ENCODE results near the gene PLOD2.
A peak's percentile ranks its signal among the peaks of the same experiment; 100 is the strongest.

PLOD2 gene

DNA sequence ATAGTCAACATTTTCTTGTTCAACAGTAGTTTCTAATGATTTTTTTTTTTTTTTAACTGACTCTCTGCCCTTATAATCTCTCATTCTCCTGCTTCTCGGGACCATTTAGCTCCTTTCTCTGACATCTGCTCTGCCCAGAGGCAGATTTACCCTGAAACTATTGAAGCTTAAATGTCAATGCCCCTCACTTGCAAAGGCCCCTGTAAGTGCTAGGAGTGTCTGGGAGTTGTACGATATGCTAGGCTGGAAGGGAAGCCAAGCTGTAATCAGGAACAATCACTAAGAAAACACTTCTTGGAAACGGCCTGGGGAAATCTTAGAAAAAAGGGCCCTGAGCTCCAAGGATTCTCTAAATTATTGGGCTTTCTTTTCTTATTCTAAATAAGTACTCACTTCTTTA lies 5.8 kb upstream of the PLOD2 start:
- DNase-seq (ENCODE audit: low spot score) (no peak), FAIRE-seq (no peak)

DNA sequence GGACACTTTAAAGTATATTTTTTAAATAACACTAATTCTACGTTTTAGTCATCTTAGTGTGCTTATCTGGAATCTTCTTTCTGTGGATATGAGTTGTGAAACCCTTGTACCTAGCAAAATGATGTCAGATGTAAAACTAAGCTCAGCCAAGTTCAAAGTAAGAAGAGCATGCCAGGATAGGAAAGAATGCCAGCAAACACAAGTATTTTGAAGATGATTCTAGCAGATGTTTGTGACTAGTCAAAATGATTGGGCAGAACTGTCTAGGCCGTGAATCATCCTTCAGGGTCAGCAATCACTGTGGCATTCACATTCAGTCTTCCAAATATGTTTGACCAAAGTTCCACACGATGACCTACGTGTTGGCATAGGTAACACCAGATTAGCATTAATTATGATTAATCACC lies 5.4 kb upstream of the PLOD2 start:
- DNase-seq (ENCODE audit: low spot score) (peak; percentile 27), FAIRE-seq (no peak)

DNA sequence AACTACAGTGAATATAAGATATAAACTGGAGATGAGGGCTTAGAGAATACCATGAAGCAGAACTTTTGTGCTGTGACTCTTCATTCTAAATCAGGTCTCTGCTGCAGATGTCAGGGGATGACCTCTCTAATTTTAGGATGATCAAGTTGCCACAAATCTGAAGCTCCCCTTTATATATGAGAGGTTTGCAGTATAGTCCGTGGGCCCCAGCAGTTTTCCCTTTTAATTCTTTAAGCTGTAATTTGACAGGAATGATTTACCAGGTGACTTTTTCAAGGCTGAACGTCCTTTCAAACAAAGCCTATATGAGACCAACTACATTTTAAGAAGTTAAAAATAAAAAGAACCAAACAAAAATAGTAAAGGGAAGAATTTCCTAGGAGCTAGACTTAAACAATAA lies 4.9 kb upstream of the PLOD2 start:
- DNase-seq (ENCODE audit: low spot score) (no peak), FAIRE-seq (no peak)

DNA sequence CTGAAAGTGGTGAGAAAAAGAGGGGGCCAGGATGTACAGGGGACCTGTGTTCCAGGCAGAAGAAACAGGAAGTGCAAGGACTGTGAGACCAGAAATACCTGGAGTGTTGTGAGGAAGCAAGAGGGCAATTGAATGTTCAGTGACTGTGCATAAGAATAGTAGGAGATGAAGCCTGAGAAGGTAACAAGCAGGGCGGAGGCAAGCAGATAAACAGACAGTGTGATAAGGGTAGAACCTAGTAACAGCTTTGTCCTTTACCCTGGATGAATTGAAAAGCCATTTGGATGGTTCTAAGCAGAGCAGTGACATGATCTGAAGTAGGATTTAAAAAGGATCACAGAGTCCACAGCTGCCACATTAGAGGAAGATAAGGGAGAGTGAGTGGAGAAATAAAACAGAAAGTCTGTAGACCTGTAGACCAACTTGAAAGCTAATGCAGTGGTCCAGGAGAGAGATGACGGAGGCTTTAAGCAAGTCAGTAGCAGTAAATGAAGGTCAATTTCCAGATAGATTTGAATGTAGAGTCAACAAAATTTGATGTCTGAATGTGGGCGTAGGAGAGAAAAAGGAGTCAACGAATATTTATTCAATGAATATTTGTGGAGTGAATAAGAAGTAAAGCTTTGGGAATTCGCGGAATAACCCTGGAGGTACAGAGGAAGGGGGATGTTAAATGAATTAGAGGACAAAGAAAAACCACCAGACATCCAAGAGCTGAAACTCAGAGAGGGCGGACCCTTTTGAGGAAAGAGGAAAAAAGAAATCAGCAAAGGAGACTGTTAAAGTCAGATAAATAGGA lies 4.2 kb upstream of the PLOD2 start:
- FAIRE-seq, result no peak
- no peak for DNase-seq (ENCODE audit: low spot score)

DNA sequence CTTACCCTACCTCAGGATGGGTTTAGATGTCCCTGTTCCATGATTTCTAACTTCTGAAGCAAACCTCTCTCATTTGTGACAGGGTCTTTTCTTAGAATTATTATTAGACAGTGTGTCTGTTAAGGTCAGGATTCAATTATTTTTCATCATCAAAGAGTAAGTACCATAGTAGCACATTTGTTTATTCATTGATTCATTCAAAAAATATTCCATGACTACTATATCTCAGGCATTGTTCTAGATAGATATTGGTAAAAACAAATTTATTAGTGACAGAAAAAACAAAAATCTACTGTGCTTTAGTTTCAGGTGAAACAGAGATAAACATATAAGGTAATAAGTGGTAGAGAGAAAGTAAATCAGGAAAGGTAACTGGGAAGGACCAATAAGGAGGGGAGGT lies 3.5 kb upstream of the PLOD2 start:
- FAIRE-seq (no peak), DNase-seq (ENCODE audit: low spot score) (no peak)

DNA sequence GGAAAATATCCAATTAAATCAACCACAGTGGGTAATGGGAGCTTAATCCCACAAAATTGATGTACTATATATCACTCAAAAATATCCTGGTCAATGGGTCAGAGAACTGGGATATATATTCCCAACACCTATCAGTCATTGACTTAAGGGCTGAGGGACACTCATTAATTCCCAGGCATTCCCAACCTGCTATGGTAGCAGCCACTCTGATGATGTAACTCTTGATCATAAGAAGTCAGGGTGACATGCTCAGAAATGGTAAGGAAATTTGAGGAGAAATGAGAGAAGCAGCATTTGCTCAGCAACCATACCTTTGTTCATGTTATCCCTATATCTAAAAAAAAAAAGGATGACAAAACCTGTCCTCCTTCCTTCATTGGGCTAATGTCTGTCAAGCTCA lies 3.1 kb upstream of the PLOD2 start:
- DNase-seq (ENCODE audit: low spot score) (no peak), FAIRE-seq (no peak)

DNA sequence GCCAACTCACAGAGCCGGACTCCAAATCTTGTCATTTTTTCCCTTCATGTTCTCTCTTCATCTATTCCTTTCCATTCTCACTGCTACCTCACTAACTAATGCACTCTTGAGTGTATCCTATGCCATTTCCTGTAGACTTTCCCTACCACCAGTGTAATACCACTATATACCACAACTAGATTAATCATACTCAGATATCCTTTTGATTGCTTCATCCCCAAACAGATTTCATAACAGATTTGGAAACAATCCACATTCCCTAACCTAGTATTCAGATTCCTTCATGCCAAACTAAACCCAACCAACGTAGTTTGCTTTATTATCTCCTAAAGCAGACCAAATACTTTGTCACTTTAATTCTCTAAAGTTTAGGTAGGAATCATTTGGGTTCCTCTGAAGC lies 2.6 kb upstream of the PLOD2 start:
- no peak for FAIRE-seq

DNA sequence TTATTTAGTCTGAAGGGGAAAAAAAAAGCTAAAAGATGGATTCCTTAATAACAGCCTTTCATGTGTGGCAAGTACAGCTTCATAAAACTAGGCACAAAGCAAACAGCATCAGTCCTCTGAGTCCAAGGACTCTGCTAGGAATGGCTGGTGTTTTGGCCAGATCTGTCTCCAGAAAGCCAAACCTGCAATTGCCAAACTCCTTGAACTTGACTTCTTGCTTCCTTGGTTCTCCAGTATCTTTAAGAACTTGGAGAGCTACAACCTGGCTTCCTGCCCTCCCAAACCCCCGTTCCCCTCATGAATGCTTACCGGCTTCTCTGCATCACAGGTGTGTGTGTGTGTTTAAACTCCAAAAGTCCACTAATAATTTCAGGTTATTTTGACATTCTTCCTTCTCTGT lies 1.6 kb upstream of the PLOD2 start:
- FAIRE-seq (no peak), DNase-seq (ENCODE audit: low spot score) (no peak)

More for the DNA sequence above, 2.6 kb upstream of the PLOD2 start:
- peak; percentile 27 for DNase-seq (ENCODE audit: low spot score)

DNA sequence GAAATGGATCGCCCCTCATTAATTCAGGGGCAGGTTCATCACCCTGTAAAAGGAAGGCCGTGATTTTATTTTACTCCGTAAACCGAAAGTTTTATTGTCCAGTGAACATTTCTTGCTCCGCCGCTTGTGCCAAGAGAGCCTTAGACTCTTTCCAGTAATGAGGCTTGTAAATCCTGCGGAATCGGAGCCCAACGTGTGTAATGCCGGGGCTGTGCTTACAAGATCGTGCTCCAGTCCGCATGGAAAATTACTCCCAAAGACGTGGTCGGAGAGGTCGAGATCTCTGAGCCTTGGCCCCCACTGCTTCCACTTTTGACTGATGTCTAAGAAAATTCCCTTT lies 649 bp upstream of the PLOD2 start:
- no peak for DNase-seq (ENCODE audit: low spot score)
- no peak for FAIRE-seq

DNA sequence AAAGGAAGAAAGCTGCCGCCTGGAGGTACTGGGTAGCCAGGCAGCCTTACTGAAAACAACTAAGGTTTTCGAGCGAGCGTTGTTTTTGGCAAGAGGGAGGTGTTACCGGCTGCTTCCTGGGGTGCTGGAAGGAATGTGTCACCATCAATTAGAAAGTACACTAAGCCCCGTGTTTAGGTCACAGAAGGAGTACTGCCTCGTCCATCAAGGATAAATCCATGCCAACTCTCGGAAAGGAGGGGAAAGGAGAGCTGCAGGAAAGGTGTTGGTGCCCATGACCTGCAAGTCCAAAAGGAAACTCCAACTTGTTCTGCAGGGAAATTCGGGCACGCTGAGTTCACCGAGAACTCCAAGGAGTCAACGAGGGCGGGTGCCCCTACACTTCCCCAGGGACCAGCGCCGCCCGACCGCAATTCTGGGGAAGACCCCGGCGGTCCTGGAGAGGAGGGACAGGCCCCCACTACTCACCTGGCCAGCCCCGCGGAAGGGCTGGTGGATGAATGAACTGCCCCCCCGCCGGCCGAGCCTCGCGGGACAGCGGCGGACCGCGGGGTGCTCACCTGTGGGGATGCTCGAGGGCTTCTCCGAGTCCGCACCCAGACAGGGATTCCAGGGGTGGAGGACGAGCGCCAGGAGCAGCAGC lies 542 bp downstream of the PLOD2 start:
- DNase-seq (ENCODE audit: low spot score), result peak; percentile 55
- no peak for FAIRE-seq

DNA sequence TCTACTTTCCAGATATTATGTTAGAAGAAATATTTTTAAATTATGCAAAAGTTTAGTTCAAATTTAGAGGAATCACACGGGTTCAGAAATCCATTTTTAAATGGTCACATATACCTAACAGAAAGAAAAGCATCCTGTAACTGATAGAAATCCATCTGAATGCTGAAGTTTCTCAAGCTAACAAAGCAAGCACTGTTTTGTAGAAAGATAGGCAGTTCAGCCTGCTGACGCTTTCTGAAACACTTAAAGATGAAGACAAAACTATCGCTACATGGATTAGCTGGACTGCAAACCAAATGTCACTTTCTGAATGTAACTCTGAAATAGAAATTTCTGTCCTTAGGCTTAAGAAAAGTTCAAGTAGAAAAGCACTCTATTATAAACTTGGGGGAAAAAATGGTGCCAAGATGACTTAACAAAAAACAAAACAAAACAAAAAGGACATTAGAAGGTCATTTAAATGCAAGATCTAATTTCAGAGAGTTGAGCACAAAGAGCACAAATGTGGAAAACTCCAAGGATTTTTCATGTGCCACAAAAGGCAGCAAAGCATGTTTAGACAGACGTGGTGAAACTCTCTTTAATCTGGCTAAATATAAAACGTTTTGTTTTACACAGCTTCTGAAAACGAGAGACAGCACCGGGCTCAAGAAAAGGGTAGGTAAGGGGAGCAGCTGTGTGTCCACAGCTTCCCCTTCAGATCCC lies 1.2 kb downstream of the PLOD2 start:
- FAIRE-seq, result no peak

DNA sequence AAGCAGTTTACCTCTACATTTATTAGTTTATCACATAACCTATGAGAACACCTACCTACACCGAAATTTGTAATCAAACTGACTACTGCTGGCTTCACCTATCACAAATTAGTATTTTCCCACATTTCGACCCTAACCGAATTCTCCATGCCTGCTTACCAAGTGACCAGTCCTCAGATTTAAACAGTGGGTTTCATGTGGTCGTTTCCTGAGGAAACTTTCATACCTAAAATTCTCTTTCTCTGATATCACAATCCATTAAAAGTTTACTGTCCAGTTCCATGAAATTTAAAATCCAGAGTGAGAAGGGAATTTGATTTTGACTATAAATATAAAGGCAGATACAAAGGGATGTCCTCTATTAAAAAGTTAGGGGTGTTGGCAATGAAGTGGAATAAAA lies 1.9 kb downstream of the PLOD2 start:
- FAIRE-seq (no peak), DNase-seq (ENCODE audit: low spot score) (no peak)

More for the DNA sequence above, 1.2 kb downstream of the PLOD2 start:
- DNase-seq (ENCODE audit: low spot score), result no peak

DNA sequence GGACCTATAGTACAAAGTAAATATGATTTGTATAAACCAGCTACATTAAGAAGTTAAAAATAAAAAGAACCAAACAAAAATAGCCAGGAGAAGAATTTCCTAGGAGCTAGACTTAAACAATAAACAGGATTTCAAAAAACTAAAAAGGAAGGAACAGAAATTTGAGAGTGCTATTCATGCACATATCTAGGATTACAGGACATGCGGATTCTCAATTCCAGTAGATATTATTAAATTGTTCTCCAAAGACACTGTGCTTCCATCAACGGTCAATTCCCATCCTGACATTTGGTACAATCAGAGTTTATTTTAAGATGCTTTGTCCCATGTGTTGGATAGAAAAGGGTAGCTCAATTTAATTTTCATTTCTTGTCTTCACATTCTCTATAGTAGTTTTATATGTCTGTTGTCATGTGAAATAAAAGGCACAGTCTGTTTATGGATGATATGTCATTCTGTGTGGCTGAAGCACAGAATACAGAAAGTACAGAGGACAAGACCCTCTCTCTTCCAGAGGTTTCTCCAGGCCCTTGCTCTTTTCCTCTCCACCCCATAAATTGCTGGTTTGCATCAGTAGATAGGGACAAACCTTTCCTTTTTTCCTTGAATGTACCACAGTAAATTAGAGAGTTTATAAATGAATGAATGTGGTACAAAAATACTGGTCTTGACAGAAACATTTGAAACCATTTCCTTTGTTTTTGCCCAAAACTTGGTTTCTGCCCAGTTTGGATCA lies 3.5 kb downstream of the PLOD2 start:
- no peak for DNase-seq (ENCODE audit: low spot score)
- FAIRE-seq, result no peak

DNA sequence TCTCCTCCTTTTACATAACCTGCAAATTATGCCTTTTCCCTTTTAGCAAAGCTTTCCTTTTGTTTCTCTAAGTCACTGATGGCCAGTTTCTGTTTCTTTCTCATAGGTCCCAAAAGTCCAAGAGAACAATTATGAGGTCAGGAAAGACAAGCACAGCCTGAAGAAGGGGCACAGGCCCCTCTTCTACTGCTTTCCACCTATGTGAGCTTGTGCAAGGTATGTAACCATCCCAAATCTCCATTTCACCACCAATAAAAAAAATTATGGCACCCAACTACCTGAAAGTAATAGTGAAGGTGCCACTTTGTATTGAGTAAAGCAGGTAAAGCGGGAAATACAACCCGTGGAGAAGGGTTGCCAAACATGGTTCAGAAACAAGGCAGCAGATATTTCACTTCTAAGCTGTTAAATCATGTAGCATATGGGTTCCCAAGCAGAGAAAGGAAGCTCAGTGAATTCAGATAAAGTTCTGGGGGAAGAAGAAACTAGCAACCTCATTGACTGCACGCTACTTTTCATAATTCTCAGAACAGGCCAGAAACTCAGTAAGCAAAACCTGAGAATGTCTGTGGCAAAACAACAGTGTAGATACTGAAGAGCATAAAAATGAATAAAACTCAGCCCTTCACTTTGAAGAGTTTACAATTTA lies 4.2 kb downstream of the PLOD2 start:
- DNase-seq (ENCODE audit: low spot score) (no peak), FAIRE-seq (no peak)

DNA sequence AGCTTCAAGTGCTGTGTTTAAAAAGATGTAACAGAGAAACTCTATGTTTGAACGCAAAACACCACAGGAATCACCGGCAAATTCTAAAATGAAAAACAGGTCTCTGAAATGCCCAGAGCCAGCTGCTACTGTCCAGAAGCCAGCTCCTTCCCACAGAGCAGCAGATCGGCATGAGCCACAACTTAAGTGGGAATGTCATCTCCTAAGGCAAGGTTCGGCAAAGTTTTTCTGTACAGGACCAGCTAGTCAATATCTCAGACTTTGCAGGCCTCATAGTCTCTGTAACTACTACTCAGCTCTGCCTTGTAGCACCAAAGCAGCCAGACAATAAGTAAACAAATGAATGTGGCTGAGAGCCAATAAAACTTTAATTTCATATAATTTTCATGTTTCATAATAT lies 4.9 kb downstream of the PLOD2 start:
- DNase-seq (ENCODE audit: low spot score) (no peak), FAIRE-seq (no peak)

DNA sequence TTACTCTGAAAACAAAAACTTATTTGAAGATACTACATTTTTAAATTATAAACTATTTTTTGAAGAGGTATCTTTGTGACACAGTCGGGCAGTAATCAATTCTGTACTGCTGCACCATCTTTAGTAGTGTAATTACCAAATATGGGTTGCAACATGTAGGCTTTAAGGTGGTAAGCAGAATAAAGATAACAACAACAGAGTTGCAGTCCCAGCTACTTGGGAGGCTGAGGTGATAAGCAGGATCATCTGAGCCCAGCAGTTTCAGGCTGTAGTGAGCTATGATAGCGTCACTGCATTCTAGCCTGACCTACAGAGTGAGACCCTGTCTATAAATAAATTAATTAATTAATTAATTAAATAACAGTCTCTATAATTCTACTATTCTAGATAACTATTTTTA lies 6.0 kb downstream of the PLOD2 start:
- DNase-seq (ENCODE audit: low spot score) (no peak), FAIRE-seq (no peak)

DNA sequence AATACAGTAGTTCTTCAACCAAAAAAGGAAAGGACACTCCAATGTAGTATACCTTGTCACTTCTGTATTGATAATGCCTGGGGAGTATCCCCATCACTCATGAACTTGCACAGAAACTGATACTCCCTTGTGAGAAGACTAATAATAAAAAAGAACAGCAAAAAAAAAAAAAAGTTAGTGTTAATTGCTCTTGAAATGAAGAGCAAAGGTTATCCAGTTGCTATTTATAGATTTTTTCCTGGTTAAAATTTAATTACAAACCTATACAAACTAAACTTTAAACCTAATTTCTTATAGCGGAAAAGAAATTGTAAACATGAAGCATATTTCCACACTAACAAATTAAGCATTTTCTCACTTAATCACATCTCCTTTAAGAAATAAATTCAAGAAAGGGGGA lies 6.7 kb downstream of the PLOD2 start:
- no peak for FAIRE-seq

DNA sequence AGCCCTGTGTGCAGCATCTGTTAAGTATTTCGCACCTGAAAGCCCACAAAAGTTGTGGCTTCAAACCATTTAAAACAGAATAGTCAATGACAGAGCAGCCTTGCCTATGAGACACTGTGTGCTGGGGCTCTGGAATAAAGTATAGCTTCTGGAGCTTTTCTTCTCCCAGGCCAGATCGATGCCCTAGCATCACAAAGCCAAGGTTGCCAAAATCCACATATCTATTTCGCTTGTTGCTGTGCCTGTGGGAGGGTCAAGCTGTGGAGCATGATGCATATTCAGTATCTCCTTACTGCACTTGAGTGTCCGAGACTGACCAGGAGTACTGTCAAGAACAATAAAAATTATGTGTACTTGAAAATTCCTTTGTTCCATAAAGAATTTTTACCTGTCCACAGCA lies 7.6 kb downstream of the PLOD2 start:
- FAIRE-seq (no peak), DNase-seq (ENCODE audit: low spot score) (no peak)

More for the DNA sequence above, 6.7 kb downstream of the PLOD2 start:
- DNase-seq (ENCODE audit: low spot score), result no peak

DNA sequence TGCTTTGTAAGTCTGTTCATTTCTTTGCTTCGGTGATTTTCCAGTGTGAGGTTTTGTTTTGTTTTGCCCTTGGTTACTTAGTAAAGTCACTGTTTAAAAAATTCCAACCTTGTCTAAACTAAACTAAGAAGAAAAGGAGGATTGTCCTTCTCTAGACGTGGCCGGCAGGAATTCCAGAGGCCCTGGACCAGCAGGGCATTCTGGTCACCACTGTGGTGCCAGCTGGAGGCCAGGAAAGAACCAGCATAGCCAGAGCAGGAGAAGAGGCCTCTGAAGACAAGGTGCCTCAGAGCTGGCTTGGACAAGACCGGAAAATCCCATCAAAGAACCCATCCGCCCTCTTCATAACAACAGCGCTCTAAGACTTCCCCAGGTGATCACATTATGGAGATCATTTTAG lies 8.2 kb downstream of the PLOD2 start:
- no peak for FAIRE-seq
- DNase-seq (ENCODE audit: low spot score), result no peak

DNA sequence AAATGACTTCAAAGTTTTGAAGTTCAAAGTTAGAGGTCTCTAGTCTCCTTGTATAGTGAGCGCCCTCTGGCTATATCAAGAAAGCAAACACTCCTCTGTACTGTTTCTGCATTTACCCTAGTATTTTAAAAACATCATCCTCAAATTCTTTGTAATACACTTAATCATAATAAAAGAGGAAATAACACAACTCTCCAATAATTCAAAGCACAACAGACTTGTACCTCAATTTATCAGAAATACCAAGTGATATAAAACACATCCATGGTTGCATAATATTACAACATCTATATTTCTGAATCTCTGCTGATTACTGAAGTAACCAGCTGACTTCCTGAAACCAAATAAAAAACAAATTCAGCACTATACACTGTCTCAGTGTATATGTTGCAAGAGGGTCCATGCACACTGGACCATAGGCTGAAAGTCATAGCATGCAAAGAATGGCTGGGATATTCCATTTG lies 12.5 kb downstream of the PLOD2 start:
- no peak for FAIRE-seq

DNA sequence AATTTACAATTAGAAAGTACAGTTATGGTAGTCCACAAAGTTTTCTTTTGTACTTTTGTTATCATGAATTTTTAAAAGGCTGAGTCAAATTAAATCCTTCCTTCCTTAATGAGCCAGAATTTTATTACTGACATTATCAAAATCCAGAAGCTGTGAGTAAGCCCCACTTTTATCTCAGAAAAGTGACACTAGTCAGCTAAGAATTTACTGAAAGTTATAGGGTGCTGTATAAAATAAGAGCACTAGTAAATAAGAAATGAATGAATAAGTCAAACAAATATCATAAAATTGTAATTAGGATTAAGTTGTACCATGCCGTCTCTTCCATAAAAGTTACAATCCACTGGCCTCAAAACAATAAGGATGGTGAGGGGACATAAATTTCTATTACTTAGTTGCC lies 15.3 kb downstream of the PLOD2 start:
- DNase-seq (ENCODE audit: low spot score) (no peak), FAIRE-seq (no peak)

More for the DNA sequence above, 12.5 kb downstream of the PLOD2 start:
- DNase-seq (ENCODE audit: low spot score), result no peak
